HG02623 (cell line): Measurements from ENCODE around the gene NME7.
"Not testable (repeated sequence)": the region's sequence is repeated elsewhere in the genome, so short reads cannot be mapped to it uniquely, and the experiment has no call there.

Source experiments
- ATAC-seq: cut with Tn5 transposase; IDR thresholded peaks from one replicate; pipeline ENCODE4 v1.9.1; 2021; ENCODE audit warnings: moderate library complexity; ENCODE audit not compliant: unreplicated experiment

The NME7 gene

GRCh38 chr1:169240449-169241232 is 127.0 kb downstream of the NME7 start:
- no peak for ATAC-seq

DNA sequence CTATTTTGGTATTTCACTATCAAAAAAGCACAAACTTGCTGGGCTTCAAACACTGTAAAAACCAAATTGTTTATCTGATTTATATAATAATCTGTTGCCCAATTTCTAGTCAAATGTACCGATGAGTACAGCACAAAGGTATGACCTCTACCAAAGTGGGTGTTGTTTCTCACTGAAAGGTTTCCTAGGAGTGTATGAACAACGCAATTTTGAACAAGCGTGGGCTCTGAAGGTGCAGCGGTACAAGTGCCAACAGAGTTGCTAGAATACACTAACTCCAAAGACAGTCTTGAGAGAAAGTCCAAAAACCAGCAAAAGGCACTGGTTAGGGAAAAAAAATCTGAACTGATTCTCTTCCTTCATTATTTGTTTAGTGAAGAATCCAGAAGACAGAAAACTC is 130.7 kb downstream of the NME7 start:
- no peak for ATAC-seq

- no peak for ATAC-seq
These were observed 131.5 kb downstream of the NME7 start for GRCh38 chr1:169236143-169236542.

- ATAC-seq = no peak
These were observed 132.0 kb downstream of the NME7 start for GRCh38 chr1:169235568-169235967.

- no peak for ATAC-seq
These were observed 132.8 kb downstream of the NME7 start for GRCh38 chr1:169234780-169235179.

GRCh38 chr1:169217636-169218035 is 150.0 kb downstream of the NME7 start:
- no peak for ATAC-seq

- ATAC-seq = no peak
These were observed 153.0 kb downstream of the NME7 start for GRCh38 chr1:169214598-169214997.

- no peak for ATAC-seq
These were observed 155.5 kb downstream of the NME7 start for GRCh38 chr1:169212088-169212487.

DNA sequence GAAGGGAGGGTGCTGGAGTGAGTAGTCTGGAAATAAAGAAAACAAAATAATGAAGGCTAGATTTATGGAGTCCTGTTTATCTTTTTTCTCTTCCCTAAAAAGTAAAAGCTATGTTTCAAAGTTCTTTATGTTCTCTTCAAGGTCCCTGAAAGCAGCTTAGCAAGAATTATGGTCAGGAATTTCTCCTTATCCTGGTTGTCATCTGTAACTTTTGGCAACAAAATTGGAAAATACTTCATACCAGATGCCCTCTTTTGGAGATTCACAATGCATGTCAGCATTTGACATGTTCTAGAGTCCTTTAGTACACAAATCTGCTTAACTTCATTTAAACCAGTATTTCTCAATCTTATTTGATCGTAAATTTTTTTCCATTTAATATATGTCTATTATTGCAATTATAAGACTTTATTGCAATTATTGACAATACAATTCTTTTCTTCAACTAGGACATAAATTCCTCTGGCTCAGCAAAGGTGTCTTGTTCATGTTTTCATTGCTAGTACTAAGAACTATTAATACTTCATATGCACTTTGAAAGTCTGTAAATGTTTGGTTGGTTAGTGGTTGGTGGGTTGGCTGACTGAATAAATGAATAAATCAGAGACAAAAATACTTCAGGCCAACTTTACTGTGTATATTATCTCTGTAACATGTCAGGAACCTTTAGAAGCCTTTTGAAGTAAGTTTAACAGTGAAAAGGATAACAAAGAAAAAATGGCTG is 159.6 kb downstream of the NME7 start:
- no peak for ATAC-seq

DNA sequence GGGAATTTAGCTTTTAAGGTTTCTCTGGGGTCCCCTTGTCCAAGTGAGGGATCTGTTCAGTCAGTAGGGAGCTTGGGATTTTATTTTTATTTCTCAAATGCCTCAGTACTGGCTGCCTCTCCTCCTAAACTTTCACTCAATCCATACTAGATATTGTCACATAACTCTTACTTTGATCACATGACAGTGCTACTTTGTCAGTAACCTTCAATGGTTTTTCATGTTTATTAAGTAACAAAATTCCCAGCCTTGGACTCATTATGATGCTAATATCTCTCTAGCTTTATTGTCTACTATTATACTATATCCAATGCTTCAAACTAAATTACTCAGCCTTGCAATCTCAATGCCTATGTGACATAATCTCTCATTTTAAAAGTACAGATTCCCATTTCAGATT is 163.4 kb downstream of the NME7 start:
- ATAC-seq = no peak

DNA sequence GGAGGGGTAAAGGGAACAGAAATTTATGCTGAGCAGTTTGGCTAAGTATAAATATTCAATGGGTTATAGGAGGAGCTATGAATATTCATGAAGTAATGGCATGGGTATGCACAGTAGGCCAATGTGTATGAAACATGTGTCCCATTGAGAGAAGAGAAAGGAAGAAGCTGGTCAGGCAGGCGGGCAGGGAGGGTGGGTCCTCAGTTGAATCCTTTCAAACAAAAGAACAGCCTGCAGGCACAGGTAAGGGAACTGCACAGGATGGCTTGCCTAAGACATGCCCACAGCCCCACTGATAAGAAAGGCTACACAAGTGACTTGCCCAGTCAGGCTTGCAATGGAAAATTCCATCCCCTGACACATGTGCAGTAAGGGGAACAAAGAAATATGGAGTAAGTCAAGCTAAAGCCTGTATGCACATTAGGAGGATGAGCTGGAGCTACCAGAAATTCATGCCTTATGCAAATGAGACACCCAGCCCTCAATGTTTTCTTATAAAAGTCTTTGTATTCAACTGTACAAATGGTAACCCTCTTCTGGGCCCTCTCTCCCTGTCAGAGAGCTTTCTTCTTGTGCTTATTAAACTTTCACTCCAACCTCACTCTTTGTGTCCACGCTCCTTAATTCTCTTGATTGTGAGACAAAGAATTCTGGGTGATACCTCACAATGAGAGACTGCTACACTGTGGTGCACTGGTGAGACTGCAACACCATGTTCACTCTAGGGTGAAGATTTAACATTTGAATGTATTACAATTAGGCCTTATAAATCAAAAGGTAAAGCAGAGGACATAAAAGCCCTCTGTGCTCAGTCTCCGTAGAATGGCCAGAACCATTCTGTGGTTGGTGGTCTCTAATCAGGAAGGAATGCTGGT is 164.6 kb downstream of the NME7 start:
- no peak for ATAC-seq

DNA sequence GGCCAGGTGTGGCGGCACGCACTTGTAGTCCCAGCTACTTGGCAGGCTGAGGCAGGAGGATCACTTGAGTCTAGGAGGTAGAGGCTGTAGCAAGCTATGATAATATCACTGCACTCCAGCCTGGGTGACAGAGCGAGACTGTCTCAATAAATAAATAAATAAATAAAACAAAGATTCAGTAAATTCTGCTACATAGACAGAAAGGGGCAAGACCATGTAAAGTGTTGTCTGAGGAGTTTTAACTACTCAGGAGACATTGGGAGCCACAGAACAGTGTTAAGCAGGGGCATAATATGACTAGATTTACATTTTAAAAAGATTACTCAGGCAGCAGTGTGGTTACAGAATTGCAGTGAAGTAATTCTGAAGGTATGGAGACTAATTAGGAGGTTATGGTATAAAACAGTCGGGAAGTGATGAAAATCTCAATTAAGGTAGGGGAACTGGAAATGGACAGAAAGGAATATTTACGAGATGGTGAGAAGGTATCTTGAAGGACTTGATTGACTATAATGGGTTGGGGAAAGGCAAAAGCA is 166.4 kb downstream of the NME7 start:
- ATAC-seq = no peak

GRCh38 chr1:169200319-169200718 is 167.3 kb downstream of the NME7 start:
- no peak for ATAC-seq

DNA sequence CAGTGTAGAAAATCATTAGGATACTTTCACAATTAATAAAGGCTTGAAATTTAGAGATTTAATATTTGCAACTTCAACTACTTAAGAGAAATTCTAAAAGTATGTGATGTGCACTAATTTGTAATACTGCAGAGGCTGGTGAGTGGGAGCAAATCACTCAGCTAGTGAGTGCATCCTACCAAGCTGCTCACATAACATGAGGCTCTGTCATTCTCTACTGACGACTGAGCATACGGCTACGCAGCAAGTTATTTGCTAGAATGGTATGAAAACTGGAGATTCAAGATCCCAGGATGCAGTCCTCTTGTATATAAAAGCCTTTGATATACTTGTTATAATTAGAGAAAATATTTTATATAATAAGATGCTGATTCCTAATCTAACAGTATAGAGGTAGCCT is 171.0 kb downstream of the NME7 start:
- no peak for ATAC-seq

DNA sequence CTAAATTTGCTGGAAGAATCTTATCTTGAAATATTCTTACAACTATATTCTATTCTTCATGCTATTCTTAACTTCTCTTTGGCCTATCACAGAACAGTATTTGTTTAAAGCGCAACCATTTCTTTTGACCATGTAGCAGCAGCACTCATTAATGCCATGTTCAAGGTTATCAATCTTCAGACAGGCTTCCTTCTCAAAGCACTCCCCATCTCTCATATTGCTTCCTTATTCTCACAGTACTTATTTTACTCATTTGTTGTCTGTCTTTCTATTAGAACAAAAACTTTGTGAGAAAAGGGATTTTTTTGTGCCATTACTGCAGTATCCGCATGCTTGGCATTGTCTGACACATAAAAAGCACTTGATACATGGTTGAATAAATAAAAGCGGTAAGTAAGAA is 171.4 kb downstream of the NME7 start:
- ATAC-seq = no peak

DNA sequence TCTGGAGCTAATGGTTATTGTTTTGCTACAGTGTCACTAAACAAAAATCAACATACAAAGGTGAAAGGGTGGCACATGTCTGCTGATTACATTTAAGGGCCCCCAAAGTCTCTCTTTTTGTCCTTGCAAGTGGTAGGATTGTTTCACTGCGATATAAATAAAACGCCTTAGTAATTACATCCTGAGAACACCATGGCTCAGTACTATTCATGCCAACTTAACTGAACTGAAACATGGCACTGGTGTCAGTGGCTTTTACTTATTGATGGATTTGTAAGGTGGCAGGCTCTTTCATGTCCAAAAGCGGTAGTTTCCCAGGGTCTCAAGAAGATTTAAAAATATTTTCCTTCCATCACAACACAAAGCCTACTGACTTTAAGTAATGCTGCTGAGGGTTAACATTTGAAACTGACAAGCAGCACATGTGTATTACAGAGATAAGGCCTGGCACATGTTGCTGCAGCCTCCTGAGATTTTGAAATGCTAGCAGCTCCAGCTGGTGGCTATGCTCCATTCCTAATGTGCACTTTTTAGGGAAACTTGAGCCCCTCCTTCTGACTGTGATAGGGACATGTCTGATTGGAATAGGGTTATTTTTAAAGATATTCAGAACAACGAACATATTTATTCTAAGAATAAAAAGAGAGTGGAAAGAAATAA is 174.3 kb downstream of the NME7 start:
- ATAC-seq = no peak

DNA sequence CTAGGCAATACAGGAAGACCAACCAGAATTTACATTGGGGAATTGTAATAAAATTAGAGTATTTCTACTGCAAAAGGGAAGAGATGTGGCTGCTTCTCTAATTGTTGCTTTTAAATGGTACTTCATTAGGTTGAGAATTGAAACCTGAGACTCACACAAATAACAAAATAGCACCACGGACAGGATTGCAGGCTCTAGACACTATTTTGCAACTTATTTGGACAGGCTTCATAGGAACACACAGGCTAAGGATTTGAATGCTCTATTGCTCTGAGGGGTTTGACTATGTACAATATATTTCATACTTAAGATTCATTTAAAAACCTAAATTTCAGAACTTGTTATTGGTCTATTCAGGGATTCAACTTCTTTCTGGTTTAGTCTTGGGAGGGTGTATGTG is 181.5 kb downstream of the NME7 start:
- ATAC-seq = no peak

GRCh38 chr1:169184812-169185211 is 182.8 kb downstream of the NME7 start:
- ATAC-seq = no peak

DNA sequence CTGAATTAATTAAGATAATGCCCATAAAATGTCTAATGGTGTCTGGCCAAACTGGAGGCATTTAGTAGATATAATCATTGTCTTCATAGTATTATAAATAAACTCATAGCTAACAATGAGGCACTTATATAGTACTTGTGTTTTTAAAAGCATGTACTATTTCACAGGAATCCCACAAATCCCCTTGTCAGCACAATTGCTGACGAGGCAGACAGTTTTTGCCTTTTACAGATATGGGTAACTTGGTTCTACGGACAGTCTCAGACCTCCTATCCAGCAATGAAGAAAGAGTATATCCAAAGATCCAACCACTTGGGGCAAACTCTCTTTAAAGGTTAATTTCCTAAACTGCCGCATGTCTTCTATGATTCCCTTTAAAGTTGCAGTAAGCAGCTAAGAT is 187.4 kb downstream of the NME7 start:
- no peak for ATAC-seq

GRCh38 chr1:169179431-169179830 is 188.2 kb downstream of the NME7 start:
- not testable (repeated sequence) for ATAC-seq

DNA sequence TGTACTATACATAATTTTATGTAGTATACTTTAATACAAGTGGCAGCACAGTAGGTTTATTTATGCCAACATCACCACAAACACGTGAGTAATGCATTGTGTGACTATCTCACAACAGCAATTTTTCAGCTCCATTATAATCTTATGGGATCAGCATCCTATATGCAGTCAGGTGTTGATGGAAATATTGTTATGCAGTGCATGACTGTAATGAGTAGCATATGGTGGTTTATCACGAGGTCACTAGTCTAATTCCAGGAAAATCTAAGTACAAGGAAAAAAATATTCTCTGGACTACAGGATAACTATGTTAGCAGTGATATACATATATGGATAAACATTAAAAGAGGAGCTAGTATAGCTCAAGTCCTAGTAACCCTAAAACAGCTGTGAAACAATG is 192.1 kb downstream of the NME7 start:
- ATAC-seq = no peak
